HG03432 (cell line): ENCODE results near the gene STT3A.

Experiments used
- ATAC-seq: cut with Tn5 transposase; IDR thresholded peaks from one replicate; pipeline ENCODE4 v1.9.1; 2021; ENCODE audit warnings: mild to moderate bottlenecking, moderate library complexity; ENCODE audit not compliant: unreplicated experiment

Gene STT3A

GRCh38 chr11:125649465-125650166 is 57.0 kb downstream of the STT3A start:
- ATAC-seq, result no peak

- no peak for ATAC-seq
Measured at GRCh38 chr11:125662689-125663088, 70.0 kb downstream of the STT3A start.

- no peak for ATAC-seq
Measured at GRCh38 chr11:125663910-125664309, 71.3 kb downstream of the STT3A start.

- ATAC-seq, result no peak
Measured at GRCh38 chr11:125667151-125667550, 74.5 kb downstream of the STT3A start.

- no peak for ATAC-seq
Measured at GRCh38 chr11:125670172-125670571, 77.5 kb downstream of the STT3A start.

GRCh38 chr11:125671561-125671960 is 78.9 kb downstream of the STT3A start:
- no peak for ATAC-seq
